ENCODE data around the gene PARS2.

DNA sequence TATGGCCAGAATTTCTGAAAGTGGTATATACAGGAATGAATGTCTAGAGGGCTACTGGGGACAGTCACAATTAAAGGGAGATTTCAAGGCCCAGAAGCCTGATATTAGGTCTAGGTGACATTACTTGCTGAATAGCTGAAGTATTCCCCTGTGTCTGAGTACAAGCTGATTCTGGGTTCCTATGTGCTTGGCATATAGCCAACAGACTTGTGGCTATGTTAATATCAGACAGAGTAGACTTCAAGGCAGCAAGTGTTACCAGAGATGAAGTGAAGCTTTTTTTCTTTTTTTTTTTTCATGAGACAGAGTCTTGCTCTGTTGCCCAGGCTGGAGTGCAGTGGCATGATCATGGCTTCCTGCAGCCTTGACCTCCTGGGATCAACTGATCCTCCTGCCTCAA lies 40.3 kb downstream of the PARS2 start:
- TF ChIP-seq EZH2 (IDR thresholded peaks at IDR 0.05; ENCODE audit: insufficient read depth, low read length) = no peak
- TF ChIP-seq, protein P1, sequence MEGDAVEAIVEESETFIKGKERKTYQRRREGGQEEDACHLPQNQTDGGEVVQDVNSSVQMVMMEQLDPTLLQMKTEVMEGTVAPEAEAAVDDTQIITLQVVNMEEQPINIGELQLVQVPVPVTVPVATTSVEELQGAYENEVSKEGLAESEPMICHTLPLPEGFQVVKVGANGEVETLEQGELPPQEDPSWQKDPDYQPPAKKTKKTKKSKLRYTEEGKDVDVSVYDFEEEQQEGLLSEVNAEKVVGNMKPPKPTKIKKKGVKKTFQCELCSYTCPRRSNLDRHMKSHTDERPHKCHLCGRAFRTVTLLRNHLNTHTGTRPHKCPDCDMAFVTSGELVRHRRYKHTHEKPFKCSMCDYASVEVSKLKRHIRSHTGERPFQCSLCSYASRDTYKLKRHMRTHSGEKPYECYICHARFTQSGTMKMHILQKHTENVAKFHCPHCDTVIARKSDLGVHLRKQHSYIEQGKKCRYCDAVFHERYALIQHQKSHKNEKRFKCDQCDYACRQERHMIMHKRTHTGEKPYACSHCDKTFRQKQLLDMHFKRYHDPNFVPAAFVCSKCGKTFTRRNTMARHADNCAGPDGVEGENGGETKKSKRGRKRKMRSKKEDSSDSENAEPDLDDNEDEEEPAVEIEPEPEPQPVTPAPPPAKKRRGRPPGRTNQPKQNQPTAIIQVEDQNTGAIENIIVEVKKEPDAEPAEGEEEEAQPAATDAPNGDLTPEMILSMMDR (IDR thresholded peaks at IDR 0.05; ENCODE audit: insufficient read depth, low read depth, low read length) = no peak

All from astrocyte (in vitro differentiated cells and primary cell).